Measurements from ENCODE around the gene NFKB1.

DNA sequence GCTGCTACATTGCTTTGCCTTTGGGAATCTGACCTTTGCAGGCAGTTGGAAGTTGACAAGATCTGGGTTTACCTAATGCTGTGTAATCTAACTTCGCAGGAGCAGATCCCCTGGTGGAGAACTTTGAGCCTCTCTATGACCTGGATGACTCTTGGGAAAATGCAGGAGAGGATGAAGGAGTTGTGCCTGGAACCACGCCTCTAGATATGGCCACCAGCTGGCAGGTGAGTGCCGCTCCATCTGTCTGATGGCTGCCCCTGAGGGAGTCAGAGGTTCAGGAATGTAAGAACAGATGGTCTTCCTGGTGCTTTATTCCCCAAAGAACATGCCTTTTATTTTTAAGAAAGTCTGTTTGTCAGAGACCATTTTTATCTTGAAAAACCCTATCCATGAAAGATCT is 109.3 kb downstream of the NFKB1 start:
- TF ChIP-seq BHLHE40 (IDR thresholded peaks at IDR 0.05; ENCODE audit: low read depth, low read length), result no peak
- TF ChIP-seq, protein P1, sequence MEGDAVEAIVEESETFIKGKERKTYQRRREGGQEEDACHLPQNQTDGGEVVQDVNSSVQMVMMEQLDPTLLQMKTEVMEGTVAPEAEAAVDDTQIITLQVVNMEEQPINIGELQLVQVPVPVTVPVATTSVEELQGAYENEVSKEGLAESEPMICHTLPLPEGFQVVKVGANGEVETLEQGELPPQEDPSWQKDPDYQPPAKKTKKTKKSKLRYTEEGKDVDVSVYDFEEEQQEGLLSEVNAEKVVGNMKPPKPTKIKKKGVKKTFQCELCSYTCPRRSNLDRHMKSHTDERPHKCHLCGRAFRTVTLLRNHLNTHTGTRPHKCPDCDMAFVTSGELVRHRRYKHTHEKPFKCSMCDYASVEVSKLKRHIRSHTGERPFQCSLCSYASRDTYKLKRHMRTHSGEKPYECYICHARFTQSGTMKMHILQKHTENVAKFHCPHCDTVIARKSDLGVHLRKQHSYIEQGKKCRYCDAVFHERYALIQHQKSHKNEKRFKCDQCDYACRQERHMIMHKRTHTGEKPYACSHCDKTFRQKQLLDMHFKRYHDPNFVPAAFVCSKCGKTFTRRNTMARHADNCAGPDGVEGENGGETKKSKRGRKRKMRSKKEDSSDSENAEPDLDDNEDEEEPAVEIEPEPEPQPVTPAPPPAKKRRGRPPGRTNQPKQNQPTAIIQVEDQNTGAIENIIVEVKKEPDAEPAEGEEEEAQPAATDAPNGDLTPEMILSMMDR (IDR thresholded peaks at IDR 0.05), result no peak

Measured in A549 (cell line).